Measurements from ENCODE around the gene CD36.

Gene CD36

GRCh38 chr7:80635998-80636397, 2.4 kb upstream of the CD36 start:
- TF ChIP-seq ISL1 (CRISPR knock-in tag; IDR thresholded peaks at IDR 0.05) (no peak), PPARA (CRISPR knock-in tag; IDR thresholded peaks at IDR 0.05; ENCODE audit: borderline replicate concordance) (no peak), CSRNP3 (CRISPR knock-in tag; IDR thresholded peaks at IDR 0.05) (no peak), TOX (CRISPR knock-in tag; IDR thresholded peaks at IDR 0.05; ENCODE audit: borderline replicate concordance) (no peak), ZFP30 (CRISPR knock-in tag; IDR thresholded peaks at IDR 0.05) (no peak), ZNF70 (CRISPR knock-in tag; IDR thresholded peaks at IDR 0.05) (no peak)
- ATAC-seq: no peak

- TF ChIP-seq ZFP30 (CRISPR knock-in tag; IDR thresholded peaks at IDR 0.05) (no peak), ISL1 (CRISPR knock-in tag; IDR thresholded peaks at IDR 0.05) (no peak), ZNF70 (CRISPR knock-in tag; IDR thresholded peaks at IDR 0.05) (no peak), GLIS3 (CRISPR knock-in tag; IDR thresholded peaks at IDR 0.05) (no peak), ZC3H10 (CRISPR knock-in tag; IDR thresholded peaks at IDR 0.05) (no peak), CSRNP3 (CRISPR knock-in tag; IDR thresholded peaks at IDR 0.05) (no peak), OSR1 (CRISPR knock-in tag; IDR thresholded peaks at IDR 0.05) (no peak), CSDC2 (CRISPR knock-in tag; IDR thresholded peaks at IDR 0.05) (no peak)
- TF ChIP-seq, protein P1, sequence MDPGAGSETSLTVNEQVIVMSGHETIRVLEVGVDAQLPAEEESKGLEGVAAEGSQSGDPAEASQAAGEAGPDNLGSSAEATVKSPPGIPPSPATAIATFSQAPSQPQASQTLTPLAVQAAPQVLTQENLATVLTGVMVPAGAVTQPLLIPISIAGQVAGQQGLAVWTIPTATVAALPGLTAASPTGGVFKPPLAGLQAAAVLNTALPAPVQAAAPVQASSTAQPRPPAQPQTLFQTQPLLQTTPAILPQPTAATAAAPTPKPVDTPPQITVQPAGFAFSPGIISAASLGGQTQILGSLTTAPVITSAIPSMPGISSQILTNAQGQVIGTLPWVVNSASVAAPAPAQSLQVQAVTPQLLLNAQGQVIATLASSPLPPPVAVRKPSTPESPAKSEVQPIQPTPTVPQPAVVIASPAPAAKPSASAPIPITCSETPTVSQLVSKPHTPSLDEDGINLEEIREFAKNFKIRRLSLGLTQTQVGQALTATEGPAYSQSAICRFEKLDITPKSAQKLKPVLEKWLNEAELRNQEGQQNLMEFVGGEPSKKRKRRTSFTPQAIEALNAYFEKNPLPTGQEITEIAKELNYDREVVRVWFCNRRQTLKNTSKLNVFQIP (CRISPR knock-in tag; IDR thresholded peaks at IDR 0.05; ENCODE audit: borderline replicate concordance, low read depth): no peak
- ATAC-seq: no peak
These were observed 1.7 kb upstream of the CD36 start for GRCh38 chr7:80636709-80637108.

- no peak for ATAC-seq
These were observed 988 bp upstream of the CD36 start for GRCh38 chr7:80637454-80637853.

GRCh38 chr7:80639011-80639410, 569 bp downstream of the CD36 start:
- ATAC-seq: no peak
- TF ChIP-seq ZNF565 (CRISPR knock-in tag; conservative IDR thresholded peaks at IDR 0.05; ENCODE audit: low read depth): no peak
- TF ChIP-seq PPARA (CRISPR knock-in tag; IDR thresholded peaks at IDR 0.05; ENCODE audit: borderline replicate concordance): no peak
- TF ChIP-seq OSR1 (CRISPR knock-in tag; IDR thresholded peaks at IDR 0.05): no peak
- TF ChIP-seq, protein P1 (CRISPR knock-in tag; IDR thresholded peaks at IDR 0.05; ENCODE audit: borderline replicate concordance, low read depth): no peak
- no peak for TF ChIP-seq TSHZ2 (CRISPR knock-in tag; IDR thresholded peaks at IDR 0.05)
- TF ChIP-seq ZFP3 (CRISPR knock-in tag; IDR thresholded peaks at IDR 0.05): no peak
- TF ChIP-seq ZNF8 (CRISPR knock-in tag; IDR thresholded peaks at IDR 0.05): no peak
- no peak for TF ChIP-seq SNAI2 (CRISPR knock-in tag; IDR thresholded peaks at IDR 0.05)
- no peak for TF ChIP-seq BACH2 (CRISPR knock-in tag; IDR thresholded peaks at IDR 0.05; ENCODE audit: borderline replicate concordance)

More at GRCh38 chr7:80637454-80637853, 988 bp upstream of the CD36 start:
- TF ChIP-seq CREB5 (CRISPR knock-in tag; IDR thresholded peaks at IDR 0.05; ENCODE audit: low read depth) (no peak), ZNF8 (CRISPR knock-in tag; IDR thresholded peaks at IDR 0.05) (no peak), SNAI2 (CRISPR knock-in tag; IDR thresholded peaks at IDR 0.05) (no peak)

Data from SK-N-SH treated with all-trans-retinoic acid at 6 μM for 48 hours (cell line).